SH-SY5Y (cell line): ENCODE results near the gene C11orf68.

Experiments used
- GATA2 ChIP-seq: IDR thresholded peaks from 2 replicates; pipeline ENCODE4 v1.6.1; 2011; ENCODE audit warnings: mild to moderate bottlenecking, low read depth, low read length
- GATA3 ChIP-seq: IDR thresholded peaks from 2 replicates; pipeline ENCODE4 v1.6.1; 2011; ENCODE audit warnings: low read depth, mild to moderate bottlenecking, low read length, moderate library complexity

DNA sequence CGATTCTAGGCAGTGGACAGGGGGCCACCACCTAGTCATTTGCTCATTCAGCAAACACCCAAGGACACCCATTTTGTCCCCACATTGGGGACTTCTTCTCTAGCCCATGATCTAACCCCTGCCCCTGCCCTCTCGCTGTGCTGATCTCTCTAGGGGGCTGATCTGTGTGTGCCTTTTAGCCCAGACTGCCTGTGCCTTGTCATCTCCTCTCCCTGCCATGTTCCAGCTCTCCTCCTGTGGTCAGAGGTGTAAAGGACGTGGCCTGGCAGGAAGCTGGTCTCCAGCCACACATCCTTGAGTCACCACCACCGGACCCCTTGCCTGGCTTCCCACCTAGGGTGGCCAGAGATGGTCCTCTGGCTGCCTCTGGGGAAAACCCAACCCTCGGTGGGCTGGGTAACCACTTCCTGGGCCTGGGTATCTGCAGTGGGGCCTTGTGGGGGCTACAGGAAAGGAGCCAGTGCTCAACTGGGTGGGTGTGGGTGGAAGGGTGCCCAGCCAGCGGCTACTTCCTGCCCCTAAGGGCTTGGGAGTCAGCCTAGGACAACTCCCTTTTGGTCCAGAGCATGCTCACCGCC is 37.9 kb downstream of the C11orf68 start:
- TF ChIP-seq GATA3 (no peak), GATA2 (no peak)
